ENCODE data around the gene SEC31A.

GRCh38 chr4:82921795-82922194, 30.8 kb upstream of the SEC31A start:
- TF ChIP-seq CTCF (IDR thresholded peaks at IDR 0.05) (no peak), POLR2A (IDR thresholded peaks at IDR 0.05) (no peak)

Measured in adrenal gland (tissue), 5 donors.